Panc1 (cell line): Measurements from ENCODE around the gene C20orf204. TPM values are rescaled to one million over a fixed set of nuclear protein-coding genes. Genes with fewer than 3 reads are reported as not detected.
A peak's percentile ranks its signal among the peaks of the same experiment; 100 is the strongest.

Source experiments
- ATAC-seq: fragments of 200-7000 bp; cut with Tn5 transposase; 2 replicates; pipeline ENCODE4 v1.9.1; 2020; ENCODE audit warnings: mild to moderate bottlenecking, moderate library complexity
- BruUV-seq: library from RNA; stranded (reverse); fragments of 400-500 nt; replicated peaks from 2 replicates; lab custom pipeline; 2021; lab: Mats Ljungman, UMichigan
- CTCF ChIA-PET: fragments of 300-600 bp; sonication (Branson Sonifier 250); formaldehyde crosslinking; loops from one replicate; lab custom pipeline; 2022; ENCODE audit warnings: antibody characterized with exemption; lab: Charles Lee
- POLR2A ChIA-PET: fragments of 300-600 bp; sonication (Branson Sonifier 250); formaldehyde crosslinking; loops from one replicate; lab custom pipeline; 2022; ENCODE audit warnings: antibody characterized with exemption; lab: Charles Lee
- DNase-seq: peaks from one replicate; pipeline ENCODE4 v3.0.0-alpha.2; 2010; ENCODE audit warnings: low read depth, low spot score
- H3K27ac ChIP-seq: 2 replicates; pipeline ENCODE4 v1.5.1; 2011; ENCODE audit warnings: mild to moderate bottlenecking, low read length, inconsistent platforms
- H3K27me3 ChIP-seq: fragments of 200-500 bp; sonication (Bioruptor generic); 2 replicates; pipeline ENCODE4 v1.6.0; 2014; ENCODE audit warnings: low read length, inconsistent platforms; ENCODE audit not compliant: control insufficient read depth, insufficient read depth
- H3K36me3 ChIP-seq: fragments of 200-500 bp; sonication (Bioruptor generic); 2 replicates; pipeline ENCODE4 v1.5.1; 2014; ENCODE audit warnings: inconsistent platforms, mild to moderate bottlenecking, low read length, moderate library complexity; ENCODE audit not compliant: control insufficient read depth, insufficient read depth
- H3K4me1 ChIP-seq: 2 replicates; pipeline ENCODE4 v1.5.1; 2011; ENCODE audit warnings: inconsistent platforms, mild to moderate bottlenecking, low read length, moderate library complexity; ENCODE audit not compliant: control insufficient read depth, insufficient read depth
- H3K4me3 ChIP-seq, 2 experiments: 2 replicates each; pipeline ENCODE4 v1.5.1; 2011 to 2012; ENCODE audit warnings: low read depth in 2 of 2, low read length in 2 of 2, mild to moderate bottlenecking in 2 of 2, inconsistent platforms in 1 of 2, moderate library complexity in 1 of 2
- H3K9me3 ChIP-seq: fragments of 200-500 bp; sonication (Bioruptor generic); 2 replicates; pipeline ENCODE4 v1.5.1; 2014; ENCODE audit warnings: low read depth, mild to moderate bottlenecking, inconsistent platforms, low read length, moderate library complexity; ENCODE audit not compliant: control insufficient read depth, insufficient read depth
- CTCF ChIP-seq: fragments of 450-650 bp; IDR thresholded peaks from 2 replicates; pipeline ENCODE4 v1.5.1; 2017; ENCODE audit warnings: mild to moderate bottlenecking
- POLR2AphosphoS5 ChIP-seq: IDR thresholded peaks from 2 replicates; pipeline ENCODE4 v1.6.1; 2012; ENCODE audit warnings: mild to moderate bottlenecking, low read depth, low read length, moderate library complexity
- REST ChIP-seq, 2 experiments: IDR thresholded peaks; 2 replicates each; pipeline ENCODE4 v1.6.1; 2011 to 2012; ENCODE audit warnings: low read depth in 2 of 2, control low read depth in 1 of 2, low read length in 1 of 2, mild to moderate bottlenecking in 1 of 2, moderate library complexity in 1 of 2; ENCODE audit not compliant: insufficient read depth in 1 of 2
- SIN3A ChIP-seq: IDR thresholded peaks from 2 replicates; pipeline ENCODE4 v1.6.1; 2012; ENCODE audit warnings: low read depth, mild to moderate bottlenecking, low read length, moderate library complexity, borderline replicate concordance; ENCODE audit not compliant: insufficient read depth
- TCF7L2 ChIP-seq: IDR thresholded peaks from 2 replicates; pipeline ENCODE4 v1.6.1; 2011; ENCODE audit warnings: mild to moderate bottlenecking, low read depth, low read length, inconsistent platforms
- in situ Hi-C: cut with HindIII; loops from 2 replicates; pipeline ENCODE4 v1.10.0; 2016; ENCODE audit warnings: low sequenced_read_pairs, low pct_unique_long_range_greater_than_20kb
- intact Hi-C: fragments of 100-400 bp; cut with micrococcal nuclease; formaldehyde crosslinking; loops from one replicate; pipeline ENCODE4 v1.10.0; 2022; ENCODE audit not compliant: unreplicated experiment
- total RNA-seq: library from RNA; stranded (reverse); gene quantifications from one replicate; pipeline ENCODE4 v1.2.1, GENCODE V29; 2021; ENCODE audit not compliant: unreplicated experiment

Gene C20orf204
- total RNA-seq, 1 experiment from 2014 or later = 1.9 TPM

- H3K9me3 ChIP-seq = no peaks in the 10 kb centered on the region
- in situ Hi-C loops = no loop called here
- ChIA-PET POLR2A (no interaction called here), CTCF (interaction anchor here (1.1 to 1.4 kb wide), 2 partner anchors 11 to 20 kb away, joined by 3 to 11 read pairs; no protein-coding TSS in a partner anchor)
- H3K27me3 ChIP-seq = no peaks in the 10 kb centered on the region
- no TSS peak for BruUV-seq
- ATAC-seq = 0 out of 2 replicates have a peak, but pooled peaks have one; percentile 7
- H3K4me1 ChIP-seq = peaks cover 55% of the 10 kb centered on the region
- TF ChIP-seq TCF7L2 (no peak), SIN3A (no peak), CTCF (no peak; the same call in 1 of the 2 replicates), POLR2AphosphoS5 (no peak), REST (IDR thresholded peaks at IDR 0.05; ENCODE audit: insufficient read depth in 1 of 2, low read depth in 2 of 2, low read length in 1 of 2) (no peak)
- DNase-seq = no peak
- no peaks in the 10 kb centered on the region for H3K36me3 ChIP-seq
- H3K27ac ChIP-seq = peak overlapping the region; percentile 84
- peak overlapping the region; percentile 5 to 33; a peak in 3 of 4 replicates for H3K4me3 ChIP-seq
- intact Hi-C loops = no loop called here
Measured at GRCh38 chr20:64050261-64051032, 14.5 kb downstream of the C20orf204 start.

DNA sequence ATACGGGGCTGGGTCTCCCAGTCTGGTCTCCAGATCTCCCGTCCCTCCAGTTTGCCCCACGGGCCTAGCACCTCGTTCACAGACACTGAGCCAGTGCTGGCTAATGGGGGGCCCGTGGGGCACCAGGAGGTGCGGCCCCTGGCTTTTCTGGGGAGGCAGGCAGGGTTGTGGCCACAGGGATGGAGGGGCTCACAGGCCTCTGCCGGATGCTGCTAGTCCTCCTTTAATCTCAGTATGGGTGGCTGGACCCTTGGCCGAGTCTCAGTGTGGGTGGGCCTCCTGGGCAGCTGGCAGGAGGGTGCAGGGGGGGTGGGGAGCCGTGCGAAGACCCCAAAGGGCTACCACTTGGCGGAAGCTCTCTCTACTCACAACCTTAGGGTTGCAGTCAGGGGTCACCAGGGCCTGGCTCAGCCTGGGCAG lies 15.1 kb downstream of the C20orf204 start:
- in situ Hi-C loops (no loop called here), intact Hi-C loops (no loop called here)
- POLR2A ChIA-PET = no interaction called here
- Histone ChIP-seq H3K27ac (peak overlapping the region; percentile 84), H3K4me3 (no peak overlapping the region), H3K27me3 (no peaks in the 10 kb centered on the region), H3K4me1 (peaks cover 55% of the 10 kb centered on the region), H3K36me3 (no peaks in the 10 kb centered on the region), H3K9me3 (no peaks in the 10 kb centered on the region)
- ATAC-seq (no peak), DNase-seq (no peak)
- BruUV-seq = no TSS peak
- TF ChIP-seq TCF7L2 = no peak
- TF ChIP-seq REST (IDR thresholded peaks at IDR 0.05; ENCODE audit: insufficient read depth in 1 of 2, low read depth in 2 of 2, low read length in 1 of 2) = no peak
- TF ChIP-seq SIN3A = no peak
- no peak for TF ChIP-seq CTCF
- no peak for TF ChIP-seq POLR2AphosphoS5
- CTCF ChIA-PET = interaction anchor here (1.1 kb wide), 1 partner anchor 19 kb away, joined by 3 read pairs; no protein-coding TSS in a partner anchor
